ENCODE results near the gene GTF2I.
"Not testable (repeated sequence)": the region's sequence is repeated elsewhere in the genome, so short reads cannot be mapped to it uniquely, and the experiment has no call there.

Gene GTF2I

DNA sequence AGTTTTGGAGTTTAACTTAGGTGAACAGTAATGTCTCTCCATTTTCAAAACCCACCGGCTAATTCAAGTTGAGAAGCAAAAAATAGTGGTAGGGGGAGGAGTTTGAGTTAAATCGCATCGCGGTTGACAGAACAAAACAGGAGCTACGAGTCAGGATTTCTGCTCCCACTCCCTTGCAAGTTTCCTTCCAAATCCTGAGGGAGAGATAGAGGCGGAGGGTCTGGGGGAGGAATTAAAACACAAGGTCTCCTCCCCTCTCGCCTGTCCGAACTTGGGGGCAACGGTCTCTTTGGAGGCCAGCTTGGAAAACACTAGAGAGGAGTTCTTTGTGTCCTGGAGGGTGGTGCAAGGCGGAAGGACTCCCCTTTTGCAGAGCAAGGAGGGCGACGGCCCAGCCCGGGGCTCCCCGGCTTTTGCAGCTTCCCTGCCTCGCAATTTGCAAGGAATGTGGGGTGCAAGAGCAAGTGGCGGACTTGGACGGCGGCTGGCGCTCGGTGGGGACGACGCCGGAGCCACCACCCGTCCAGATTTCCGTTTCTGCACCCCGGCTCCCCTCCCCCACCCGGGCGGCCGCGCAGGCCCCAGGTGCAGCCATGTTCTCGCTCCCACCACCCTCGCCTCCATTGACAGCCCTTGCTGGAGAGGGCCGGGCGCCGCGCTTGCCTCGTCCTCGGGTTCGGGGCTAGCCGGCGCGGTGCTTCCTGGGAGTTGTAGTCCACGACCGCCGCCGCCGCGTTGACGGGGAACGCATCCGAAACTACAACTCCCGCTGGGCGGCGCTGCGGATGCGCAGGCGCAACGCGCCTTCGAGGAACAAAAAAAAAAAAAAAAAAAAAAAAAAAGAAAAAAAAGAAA lies 454 bp upstream of the GTF2I start:
- peak; percentile 96 for DNase-seq

DNA sequence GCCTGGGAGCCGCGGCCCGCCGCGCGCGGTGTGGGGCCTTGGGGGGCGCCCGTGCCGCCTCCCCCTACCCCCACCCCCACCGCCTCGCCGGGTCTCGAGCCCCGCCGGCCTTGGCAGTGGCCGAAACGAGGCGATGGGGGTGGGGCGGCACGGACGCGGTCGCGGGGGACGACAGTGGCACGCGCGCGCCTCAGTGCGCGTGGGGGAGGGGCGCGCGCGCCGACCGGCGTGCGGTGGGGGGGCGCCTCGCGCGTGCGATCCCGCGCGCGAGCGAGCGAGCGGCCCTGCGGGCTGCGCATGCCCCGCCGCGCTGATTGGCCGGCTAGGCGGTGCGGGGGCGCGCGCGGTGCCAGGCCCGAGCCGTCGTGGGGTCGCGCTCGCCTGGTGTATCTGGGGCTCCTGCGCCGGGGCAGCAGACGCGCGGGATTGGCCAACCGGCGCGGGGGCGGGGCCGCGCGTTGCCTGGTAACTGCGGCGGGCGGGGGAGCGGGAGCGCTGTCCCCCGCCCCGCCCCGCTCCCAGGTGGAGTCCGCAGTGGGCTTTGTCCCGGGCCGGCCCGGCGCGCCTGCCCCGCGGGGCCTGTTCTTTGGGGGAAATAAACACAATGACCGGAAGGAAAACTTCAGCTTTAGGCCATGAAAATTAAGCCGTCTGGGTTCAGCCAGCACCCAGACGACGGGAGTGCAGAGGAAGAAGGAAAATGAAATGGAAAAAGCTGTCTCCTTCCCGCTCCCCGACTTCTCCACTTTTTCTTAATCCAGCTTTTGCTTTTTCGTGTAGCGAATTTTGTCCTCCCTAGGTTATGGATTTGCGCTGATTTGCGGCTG lies 873 bp downstream of the GTF2I start:
- DNase-seq, result peak; percentile 84

DNA sequence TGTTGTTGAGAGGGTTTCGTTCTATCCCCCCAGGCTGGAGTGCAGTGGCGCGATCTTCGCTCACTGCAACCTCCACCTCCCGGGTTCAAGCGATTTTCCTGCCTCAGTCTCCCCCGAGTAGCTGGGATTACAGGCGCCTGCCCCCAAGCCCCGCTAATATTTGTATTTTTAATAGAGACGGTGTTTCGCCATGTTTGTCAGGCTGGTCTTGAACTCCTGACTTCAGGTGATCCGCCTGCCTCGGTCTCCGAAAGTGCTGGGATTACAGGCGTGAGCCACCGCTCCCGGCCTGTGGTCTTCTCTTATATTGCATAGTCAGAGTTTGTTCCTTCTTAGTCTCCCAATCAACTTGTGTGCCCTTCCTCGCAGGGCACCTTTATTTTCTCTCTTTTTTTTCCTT lies 2.7 kb downstream of the GTF2I start:
- not testable (repeated sequence) for DNase-seq

DNA sequence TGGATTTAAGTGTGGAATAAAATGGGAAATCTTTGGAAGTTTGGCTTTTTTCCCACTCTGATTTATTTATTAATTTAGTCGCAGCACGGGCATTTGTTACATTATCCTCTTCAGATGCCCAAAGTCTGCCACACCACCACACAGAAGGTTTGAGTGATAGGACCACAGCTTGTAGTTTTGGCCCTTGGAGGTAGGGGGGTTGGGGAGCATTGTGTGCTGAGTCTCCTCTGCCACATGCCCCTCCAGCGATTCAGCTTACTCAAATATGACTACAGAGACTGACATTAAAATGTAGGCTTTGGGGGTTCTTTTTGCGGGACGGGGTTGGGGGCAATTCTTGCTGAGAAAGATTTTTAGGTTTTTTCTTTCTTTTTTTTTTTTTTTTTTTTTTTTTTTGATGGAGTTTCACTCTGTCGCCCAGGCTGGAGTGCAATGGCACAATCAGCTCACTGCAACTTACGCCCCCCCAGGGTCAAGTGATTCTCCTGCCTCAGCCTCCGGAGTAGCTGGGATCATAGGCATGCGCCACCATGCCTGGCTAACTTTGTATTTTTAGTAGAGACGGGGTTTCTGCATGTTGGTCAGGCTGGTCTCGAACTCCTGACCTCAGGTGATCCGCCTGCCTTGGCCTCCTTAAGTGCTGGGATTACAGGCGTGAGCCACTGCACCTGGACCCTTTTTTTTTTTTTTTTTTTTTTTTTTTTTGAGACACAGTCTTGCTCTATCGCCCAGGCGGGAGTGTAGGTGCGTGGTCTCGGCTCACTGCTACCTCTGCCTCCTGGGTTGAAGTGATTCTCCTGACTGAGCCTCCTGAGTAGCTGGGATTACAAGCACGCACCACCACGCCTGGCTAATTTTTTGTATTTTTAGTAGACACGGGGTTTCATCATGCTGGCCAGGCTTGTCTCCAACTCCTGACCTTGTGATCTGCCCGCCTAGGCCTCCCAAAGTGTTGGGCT lies 4.6 kb downstream of the GTF2I start:
- DNase-seq, result not testable (repeated sequence)

DNA sequence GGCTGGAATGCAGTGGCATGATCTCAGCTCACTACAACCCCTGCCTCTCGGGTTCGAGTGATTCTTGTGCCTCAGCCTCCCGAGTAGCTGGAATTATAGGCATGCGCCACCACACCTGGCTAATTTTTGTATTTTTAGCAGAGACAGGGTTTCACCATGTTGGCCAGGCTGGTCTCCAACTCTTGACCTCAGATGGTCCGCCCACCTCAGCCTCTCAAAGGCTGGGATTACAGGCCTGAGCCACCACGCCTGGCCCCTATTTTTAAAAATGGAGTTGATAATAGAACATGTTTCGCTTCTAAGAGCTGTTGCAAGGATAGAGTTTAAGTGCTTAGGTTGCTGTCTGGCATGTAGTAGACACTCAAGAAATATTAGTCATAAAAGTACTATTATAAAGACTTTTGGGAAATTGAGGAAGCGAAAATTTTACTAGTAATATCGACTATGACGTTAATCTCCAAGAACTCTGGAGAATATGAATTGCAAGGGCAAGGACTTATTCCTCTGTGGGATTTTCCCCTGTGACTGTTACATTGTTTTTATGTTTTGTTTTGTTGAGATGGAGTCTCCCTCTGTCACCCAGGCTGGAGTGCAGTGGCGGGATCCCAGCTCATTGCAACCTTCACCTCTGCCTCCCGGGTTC lies 7.9 kb downstream of the GTF2I start:
- DNase-seq, result no peak

DNA sequence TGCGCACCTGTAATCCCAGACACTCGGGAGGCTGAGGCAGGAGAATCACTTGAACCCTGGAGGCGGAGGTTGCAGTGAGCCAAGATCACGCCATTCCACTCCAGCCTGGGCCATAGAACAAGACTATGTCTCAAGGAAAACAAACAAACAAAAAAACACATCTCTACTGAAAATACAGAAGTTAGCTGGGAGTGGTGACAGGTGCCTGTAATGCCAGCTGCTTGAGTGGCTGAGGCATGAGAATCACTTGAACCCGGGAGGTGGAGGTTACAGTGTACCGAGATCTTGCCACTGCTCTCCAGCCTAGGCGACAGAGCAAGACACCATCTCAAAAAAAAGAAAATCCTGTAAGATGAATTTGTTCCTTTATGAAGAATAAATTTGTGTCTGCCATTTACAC lies 9.5 kb downstream of the GTF2I start:
- DNase-seq, result not testable (repeated sequence)

DNA sequence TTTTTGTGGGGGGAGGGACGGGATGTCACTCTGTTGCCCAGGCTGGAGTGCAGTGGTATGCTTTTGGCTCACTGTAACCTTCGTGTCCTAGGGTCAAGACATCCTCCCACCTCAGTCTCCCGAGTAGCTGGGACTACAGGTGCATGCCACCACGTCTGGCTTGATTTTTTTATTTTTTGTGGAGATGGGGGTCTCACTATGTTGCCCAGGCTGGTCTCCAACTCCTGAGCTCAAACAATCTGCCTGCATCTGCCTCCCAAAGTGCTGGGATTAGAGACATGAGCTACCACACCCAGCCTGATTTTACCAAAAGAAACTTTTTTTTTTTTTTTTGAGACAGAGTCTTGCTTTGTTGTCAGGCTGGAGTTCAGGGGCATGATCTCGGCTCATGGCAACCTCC lies 10.0 kb downstream of the GTF2I start:
- not testable (repeated sequence) for DNase-seq

DNA sequence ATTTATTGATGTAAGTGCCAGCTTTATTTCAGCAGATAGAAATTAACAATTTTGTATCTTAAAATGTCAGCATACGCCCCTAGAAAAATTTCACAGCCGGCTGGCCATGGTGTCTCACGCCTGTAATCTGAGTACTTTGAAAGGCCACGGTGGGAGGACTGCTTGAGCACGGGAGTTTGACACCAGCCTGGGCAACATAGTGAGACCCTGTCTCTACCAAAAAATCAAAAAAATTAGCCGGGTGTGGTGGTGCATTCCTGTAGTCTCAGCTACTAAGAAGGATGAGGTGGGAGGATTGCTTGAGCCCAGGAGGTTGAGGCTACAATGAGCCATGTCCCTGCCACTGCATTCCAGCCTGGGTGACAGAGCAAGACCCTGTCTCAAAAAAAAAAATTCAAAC lies 14.1 kb downstream of the GTF2I start:
- no peak for DNase-seq

DNA sequence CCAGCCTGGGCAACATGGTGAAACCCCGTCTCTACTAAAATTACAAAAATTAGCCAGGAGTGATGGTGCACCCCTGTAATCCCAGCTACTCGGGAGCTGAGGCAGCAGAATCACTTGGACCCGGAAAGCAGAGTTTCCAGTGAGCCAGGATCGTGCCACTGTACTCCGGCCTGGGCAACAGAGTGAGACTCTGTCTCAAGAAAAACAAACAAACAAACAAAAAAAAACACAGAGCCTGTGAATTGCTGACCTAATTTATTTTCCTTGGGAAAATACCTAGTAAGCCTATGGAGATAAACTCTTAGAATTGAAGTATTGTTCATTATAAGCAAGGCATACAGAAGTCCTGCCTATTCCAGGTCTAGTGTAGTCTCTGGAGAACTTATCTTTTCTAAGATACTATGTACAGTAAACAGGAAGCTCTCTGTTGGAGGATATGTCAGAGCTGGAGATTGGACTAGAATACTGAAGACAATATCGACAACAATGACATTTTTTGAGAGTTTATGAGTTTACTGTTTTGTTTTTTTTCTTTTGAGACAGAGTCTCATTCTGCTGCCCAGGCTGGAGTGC lies 14.9 kb downstream of the GTF2I start:
- no peak for DNase-seq

DNA sequence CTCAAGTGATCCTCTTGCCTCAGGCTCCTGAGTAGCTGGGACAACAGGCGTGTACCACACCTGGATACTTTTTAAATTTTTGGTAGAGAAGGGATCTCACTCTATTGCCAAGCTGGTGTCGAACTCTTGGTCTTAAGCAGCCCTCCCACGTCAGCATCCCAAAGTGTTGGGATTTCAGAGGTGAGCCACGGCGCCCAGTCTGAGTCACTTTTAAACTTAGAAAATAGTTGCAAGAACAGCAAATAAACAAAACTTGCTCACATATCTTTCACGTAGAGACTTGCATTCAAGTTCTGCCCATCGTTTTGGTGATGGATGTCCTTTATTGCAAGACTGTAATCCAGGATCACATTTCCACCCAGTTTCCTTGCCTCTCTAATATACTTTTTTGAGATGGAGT lies 16.6 kb downstream of the GTF2I start:
- DNase-seq, result no peak

DNA sequence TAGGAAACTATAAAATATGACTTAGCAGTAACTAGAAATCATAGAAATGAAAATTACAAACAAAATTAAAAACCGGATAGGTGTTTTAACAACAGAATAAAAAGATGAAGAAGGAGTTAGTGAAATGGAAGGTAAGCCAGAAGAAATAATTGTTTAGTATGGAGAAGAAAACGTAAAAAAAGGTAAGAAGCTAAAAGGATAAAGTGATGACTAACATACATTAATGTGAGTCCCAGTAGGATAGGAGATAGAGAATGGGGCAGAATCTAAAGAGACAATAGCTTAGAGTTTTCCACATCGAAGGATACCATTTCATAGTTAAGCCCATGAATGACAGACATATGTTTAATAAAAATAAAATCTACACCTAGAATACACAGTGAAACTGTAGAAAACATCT lies 25.3 kb downstream of the GTF2I start:
- no peak for DNase-seq

DNA sequence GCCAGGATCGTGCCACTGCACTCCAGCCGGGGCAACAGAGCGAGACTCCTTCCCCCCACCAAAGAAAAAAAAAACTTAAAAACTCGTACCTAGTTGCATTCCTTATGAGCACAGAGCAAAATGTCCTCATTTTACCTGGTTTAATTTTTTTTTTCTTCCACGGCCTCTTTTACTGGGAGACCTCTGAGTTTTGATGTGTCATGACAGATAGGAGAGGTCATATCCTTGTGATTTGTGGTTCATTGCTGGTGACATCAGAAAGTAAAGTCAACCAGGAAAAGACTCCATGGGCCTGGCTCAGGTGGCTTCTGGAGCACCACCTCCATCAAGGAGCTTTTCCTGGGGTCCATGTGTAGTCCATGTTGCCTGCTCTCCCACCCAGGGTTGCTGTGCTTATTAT lies 26.3 kb downstream of the GTF2I start:
- DNase-seq, result no peak

DNA sequence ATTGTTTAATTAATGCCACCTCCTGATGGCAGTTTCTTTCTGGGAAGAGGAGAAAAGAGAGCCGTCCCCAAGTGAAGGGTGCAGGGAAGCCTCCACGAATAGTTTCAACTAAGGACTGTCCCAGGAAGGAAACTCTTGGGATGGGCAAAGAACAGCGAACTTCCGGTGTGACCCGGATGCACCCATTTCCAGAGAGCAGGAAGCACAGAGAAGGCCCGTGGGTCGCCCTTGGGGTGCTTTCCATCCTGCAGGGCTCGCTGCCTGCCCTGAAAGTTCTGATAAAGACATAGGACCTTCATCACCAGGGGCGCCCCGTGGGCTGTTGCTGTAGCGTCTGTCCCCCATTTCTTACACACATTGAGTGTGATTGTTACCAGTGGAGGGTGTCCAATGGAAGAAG lies 27.0 kb downstream of the GTF2I start:
- DNase-seq, result no peak

DNA sequence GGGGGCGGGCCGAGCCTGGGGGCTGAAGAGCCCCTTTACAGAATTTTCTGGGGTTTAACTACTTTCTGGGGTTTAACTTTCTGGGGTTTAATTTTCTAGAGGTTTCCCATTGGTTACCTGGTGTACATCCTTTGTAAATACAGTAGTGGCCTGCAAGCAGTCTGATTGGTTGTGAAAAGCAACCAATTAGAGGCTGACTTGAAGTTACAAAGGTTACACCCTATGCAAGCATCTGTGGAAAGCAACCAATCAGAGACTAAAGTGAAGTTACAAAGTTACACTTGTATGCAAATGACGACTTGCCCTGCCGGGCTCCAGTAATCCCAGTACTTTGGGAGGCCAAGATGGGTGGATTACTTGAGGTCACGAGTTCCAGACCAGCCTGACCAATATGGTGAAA lies 27.4 kb downstream of the GTF2I start:
- DNase-seq, result no peak

DNA sequence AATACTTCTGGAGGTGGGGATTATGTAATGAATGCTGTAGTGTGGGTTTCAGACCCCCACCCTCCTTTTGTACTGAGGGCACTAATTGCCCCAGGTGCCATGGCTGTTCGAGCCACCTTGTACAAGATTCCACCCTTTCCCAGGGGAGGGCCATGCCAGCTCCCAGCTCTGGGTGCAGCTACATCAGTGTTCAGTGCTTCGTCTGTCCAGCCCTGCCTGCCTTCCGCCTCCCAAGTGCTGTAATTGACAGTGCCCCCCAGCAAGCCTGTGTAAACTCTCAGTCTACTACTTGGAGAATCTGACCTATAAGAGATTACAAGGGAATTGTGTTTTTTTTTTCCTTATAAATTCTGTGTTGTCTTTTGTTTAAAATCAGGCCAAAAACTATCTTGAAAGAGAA lies 33.0 kb downstream of the GTF2I start:
- DNase-seq, result no peak

DNA sequence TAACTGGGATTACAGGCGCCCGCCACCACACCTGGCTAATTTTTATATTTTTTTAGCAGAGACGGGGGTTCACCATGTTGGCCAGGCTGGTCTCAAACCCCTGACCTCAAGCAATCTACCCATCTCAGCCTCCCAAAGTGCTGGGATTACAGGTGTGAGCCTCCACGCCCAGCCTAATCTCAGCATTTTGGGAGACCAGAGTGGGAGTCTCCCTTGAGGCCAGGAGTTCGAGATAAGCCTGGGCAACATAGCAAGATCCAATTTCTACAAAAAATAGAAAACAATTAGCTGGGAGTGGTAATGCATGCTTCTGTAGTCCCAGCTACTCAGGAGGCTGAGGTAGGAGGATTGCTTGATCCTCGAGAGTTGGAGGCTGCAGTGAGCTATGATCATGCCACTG lies 46.9 kb downstream of the GTF2I start:
- not testable (repeated sequence) for DNase-seq

DNA sequence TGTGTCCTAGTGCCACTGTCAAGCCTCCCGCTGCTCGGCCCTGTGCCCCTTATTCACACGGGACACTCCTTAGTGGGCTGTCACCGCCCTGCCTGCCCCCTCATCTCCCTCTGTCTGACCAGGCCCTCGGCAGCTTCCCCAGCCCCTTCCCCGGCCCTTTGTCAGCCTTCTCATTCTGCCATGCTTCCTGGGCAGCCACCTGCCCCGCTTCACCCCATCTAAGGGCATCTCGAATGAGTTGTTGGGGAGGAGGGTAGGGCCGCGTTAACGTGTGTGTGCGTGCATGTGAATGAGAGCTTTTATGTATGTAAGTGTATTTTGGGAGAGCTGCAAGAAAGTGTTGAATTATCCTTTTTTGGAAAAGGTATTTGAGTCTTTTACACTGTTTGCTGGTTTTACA lies 49.7 kb downstream of the GTF2I start:
- no peak for DNase-seq

DNA sequence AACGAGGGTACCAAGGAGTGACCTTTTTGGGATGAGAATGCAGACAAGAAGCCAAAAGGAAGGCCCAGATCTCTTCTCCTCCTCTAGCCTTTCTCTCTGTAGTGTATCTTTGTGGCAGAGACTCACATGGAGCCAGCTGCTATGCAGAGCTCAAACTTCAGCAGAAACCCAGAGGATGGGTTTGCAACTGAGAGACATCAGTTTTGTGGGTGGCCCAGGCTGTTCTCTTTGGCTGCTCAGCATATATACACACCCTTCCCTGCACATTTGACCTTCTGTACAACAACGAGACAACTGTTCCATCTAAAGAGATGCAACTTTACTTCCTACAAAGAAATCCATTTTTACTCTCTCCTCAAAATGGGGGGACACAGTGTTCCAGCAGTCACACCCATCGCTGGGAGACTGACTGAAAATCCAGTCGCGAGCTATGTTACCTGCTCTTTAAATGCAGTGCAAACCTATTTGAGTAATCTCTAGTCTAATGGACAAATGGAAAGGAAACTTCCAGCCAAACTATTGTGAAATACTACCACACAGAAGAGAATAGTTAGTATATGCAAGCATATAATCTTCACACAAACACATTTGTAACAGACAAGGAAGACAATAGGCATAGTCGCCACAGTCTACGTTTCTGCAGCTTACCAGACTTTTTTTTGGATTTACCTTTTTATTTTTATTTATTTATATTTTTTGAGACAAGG lies 51.2 kb downstream of the GTF2I start:
- no peak for DNase-seq

DNA sequence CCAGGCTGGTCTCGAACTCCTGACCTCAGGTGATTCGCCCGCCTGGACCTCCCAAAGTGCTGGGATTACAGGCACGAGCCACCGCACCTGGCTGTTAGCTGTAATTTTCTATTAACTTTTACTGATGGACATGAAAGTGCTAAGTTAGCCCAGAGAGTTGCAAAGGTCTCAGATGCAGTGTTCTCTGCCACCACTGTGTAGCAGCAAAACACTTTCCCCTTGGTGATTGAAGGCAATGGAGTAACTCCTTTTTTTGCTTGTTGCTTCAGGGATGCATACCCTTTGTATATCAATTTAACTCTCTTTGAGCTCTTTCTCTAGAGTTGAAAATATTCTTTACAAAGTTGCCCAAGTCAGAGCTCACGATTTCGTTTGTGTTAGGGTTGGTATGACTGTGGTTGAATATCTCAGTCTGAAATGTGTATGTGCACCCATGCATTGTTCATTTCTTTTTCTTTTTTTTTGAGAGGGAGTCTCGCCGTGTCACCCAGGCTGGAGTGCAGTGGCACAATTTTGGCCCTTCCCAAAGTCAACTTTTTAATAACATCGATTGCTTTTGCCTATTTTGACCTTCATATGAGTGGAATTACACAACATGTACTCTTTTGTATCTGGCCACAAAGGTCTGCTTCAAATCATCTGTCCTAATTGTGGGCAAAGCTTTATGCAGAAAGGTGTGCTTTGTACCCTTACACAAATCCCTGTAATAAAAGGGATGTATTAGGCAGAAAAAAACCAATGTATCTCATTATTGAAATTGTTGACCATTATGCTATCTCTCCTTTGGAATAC lies 52.6 kb downstream of the GTF2I start:
- DNase-seq, result no peak

DNA sequence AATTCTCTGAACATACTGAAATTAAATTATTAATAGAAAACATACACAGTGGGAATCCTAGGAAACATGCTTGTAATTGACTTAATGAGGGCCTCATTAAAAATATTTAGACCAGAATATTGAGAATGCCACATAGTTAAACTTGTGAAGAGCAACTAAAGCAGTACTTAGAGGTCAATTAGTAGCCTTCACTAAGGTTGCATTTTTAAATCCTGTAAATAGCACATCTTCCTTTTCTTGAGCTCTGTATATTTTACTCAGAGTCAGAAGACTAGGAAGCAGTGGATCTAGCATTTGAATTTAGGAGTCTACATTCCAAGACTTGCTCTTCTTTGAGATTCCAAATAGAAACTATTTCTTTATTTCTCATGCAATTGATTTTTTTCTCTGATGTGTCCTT lies 56.0 kb downstream of the GTF2I start:
- no peak for DNase-seq

DNA sequence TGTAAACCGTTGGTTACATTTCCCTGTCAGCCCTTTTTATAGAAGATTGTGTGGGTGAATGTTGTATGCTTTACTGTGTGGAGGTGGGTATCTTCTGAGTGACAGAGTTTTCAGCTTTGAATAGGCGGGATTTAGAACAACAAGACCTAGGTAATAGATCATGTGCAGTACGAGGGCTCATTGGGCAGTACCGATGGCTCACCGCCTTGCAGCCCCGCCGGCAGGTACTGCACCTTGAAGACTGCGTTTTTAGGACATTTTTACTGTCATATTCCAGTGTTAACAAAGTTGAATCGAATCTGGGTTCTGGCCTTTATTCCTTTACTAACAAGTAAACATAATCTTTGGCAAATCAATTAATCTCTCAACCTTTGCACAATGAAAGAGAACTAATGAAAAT lies 60.4 kb downstream of the GTF2I start:
- DNase-seq, result no peak
